Progenitor cell of endocrine pancreas (in vitro differentiated cells): ENCODE data around the gene RASGRP4. TPM values are rescaled to one million over a fixed set of nuclear protein-coding genes. Genes with fewer than 3 reads are reported as not detected.
A peak's percentile ranks its signal among the peaks of the same experiment; 100 is the strongest.

Experiments
- DNase-seq: peaks from one replicate; pipeline ENCODE4 v3.0.0; 2021; ENCODE audit warnings: low spot score; ENCODE audit not compliant: unreplicated experiment
- H3K27ac Mint-ChIP-seq: 2 replicates; pipeline ENCODE4 v1.8.0; 2021; ENCODE audit warnings: mild to moderate bottlenecking, moderate library complexity, mixed read lengths
- H3K27me3 Mint-ChIP-seq: 2 replicates; pipeline ENCODE4 v1.8.0; 2021; ENCODE audit warnings: mixed read lengths
- H3K36me3 Mint-ChIP-seq: 2 replicates; pipeline ENCODE4 v1.8.0; 2022; ENCODE audit warnings: mixed read lengths; ENCODE audit not compliant: insufficient read depth
- H3K4me1 Mint-ChIP-seq: 2 replicates; pipeline ENCODE4 v1.8.0; 2021; ENCODE audit warnings: low read depth, mixed read lengths
- H3K4me3 Mint-ChIP-seq: 2 replicates; pipeline ENCODE4 v1.8.0; 2021; ENCODE audit warnings: low read depth, mild to moderate bottlenecking, moderate library complexity, mixed read lengths
- H3K9me3 Mint-ChIP-seq: 2 replicates; pipeline ENCODE4 v1.8.0; 2021; ENCODE audit warnings: low read depth, mixed read lengths
- CTCF ChIP-seq: fragments of 200-600 bp; sonication (generic); IDR thresholded peaks from one replicate; pipeline ENCODE4 v1.5.0; 2021; ENCODE audit warnings: antibody characterized with exemption, mild to moderate bottlenecking; ENCODE audit not compliant: unreplicated experiment
- total RNA-seq: library from RNA; stranded (reverse); gene quantifications from 2 replicates; pipeline ENCODE4 v1.2.1, GENCODE V29; 2021

RASGRP4 gene
- total RNA-seq, 1 donor from 2014 or later, result not detected

GRCh38 chr19:38376576-38376975 lies 49.4 kb downstream of the RASGRP4 start:
- Mint-ChIP-seq H3K27me3 (peaks cover 4% of the 10 kb centered on the region), H3K9me3 (no peaks in the 10 kb centered on the region), H3K4me1 (peaks cover 13% of the 10 kb centered on the region), H3K27ac (no peak overlapping the region), H3K36me3 (peaks cover 8% of the 10 kb centered on the region), H3K4me3 (peak overlapping the region; percentile 98)
- no peak for DNase-seq
- TF ChIP-seq CTCF, result no peak

GRCh38 chr19:38375748-38376147 lies 50.3 kb downstream of the RASGRP4 start:
- no peak for TF ChIP-seq CTCF
- H3K27ac Mint-ChIP-seq, result no peak overlapping the region

GRCh38 chr19:38375098-38375493 lies 50.9 kb downstream of the RASGRP4 start:
- DNase-seq, result no peak
- H3K36me3 Mint-ChIP-seq, result peaks cover 4% of the 10 kb centered on the region
- peak overlapping the region; percentile 98 for H3K27ac Mint-ChIP-seq
- peaks cover 16% of the 10 kb centered on the region for H3K27me3 Mint-ChIP-seq
- TF ChIP-seq CTCF, result no peak
- peaks cover 13% of the 10 kb centered on the region for H3K4me1 Mint-ChIP-seq
- no peaks in the 10 kb centered on the region for H3K9me3 Mint-ChIP-seq
- H3K4me3 Mint-ChIP-seq, result peak overlapping the region; percentile 98

More at GRCh38 chr19:38375748-38376147, 50.3 kb downstream of the RASGRP4 start:
- H3K4me1 Mint-ChIP-seq, result peaks cover 13% of the 10 kb centered on the region
- DNase-seq, result no peak
- H3K4me3 Mint-ChIP-seq, result peak overlapping the region; percentile 98
- H3K36me3 Mint-ChIP-seq, result peaks cover 6% of the 10 kb centered on the region
- H3K9me3 Mint-ChIP-seq, result no peaks in the 10 kb centered on the region
- H3K27me3 Mint-ChIP-seq, result peaks cover 9% of the 10 kb centered on the region

- Mint-ChIP-seq H3K4me1 (peaks cover 13% of the 10 kb centered on the region), H3K9me3 (no peaks in the 10 kb centered on the region), H3K36me3 (peaks cover 3% of the 10 kb centered on the region), H3K4me3 (peak within 1 kb of the TSS; percentile 98), H3K27me3 (peaks cover 19% of the 10 kb centered on the region), H3K27ac (peak within 1 kb of the TSS; percentile 98)
- TF ChIP-seq CTCF, result peak; percentile 42
- DNase-seq, result peak; percentile 94
Measured at GRCh38 chr19:38374332-38375097, 51.5 kb downstream of the RASGRP4 start, which contains the start of gene PSMD8. Gene PSMD8, plus strand, starts transcription at chr19:38374571. Its CDS starts 31 bp downstream, at chr19:38374602.

GRCh38 chr19:38373907-38374331 lies 52.1 kb downstream of the RASGRP4 start:
- peaks cover 1% of the 10 kb centered on the region for H3K36me3 Mint-ChIP-seq
- peaks cover 21% of the 10 kb centered on the region for H3K27me3 Mint-ChIP-seq
- no peak for DNase-seq
- no peak for TF ChIP-seq CTCF
- H3K4me3 Mint-ChIP-seq, result peak overlapping the region; percentile 98
- no peaks in the 10 kb centered on the region for H3K9me3 Mint-ChIP-seq
- peaks cover 13% of the 10 kb centered on the region for H3K4me1 Mint-ChIP-seq
- H3K27ac Mint-ChIP-seq, result peak overlapping the region; percentile 97
